Activated naive CD4-positive, alpha-beta T cell treated with anti-CD3 and anti-CD28 coated beads, Interleukin-2, amount 10 ng/mL, durations not matched to agents 7 days and 5 days (primary cell): ENCODE results near the gene OVCH2.
"Not testable (repeated sequence)": the region's sequence is repeated elsewhere in the genome, so short reads cannot be mapped to it uniquely, and the experiment has no call there.

Source experiments
- CTCF ChIA-PET: fragments of 350-600 bp; sonication (Branson Sonifier 250); formaldehyde crosslinking; loops from one replicate; lab custom pipeline; 2021; ENCODE audit warnings: antibody characterized with exemption; lab: Charles Lee
- DNase-seq: peaks from one replicate; pipeline ENCODE4 v3.0.0-alpha.2; 2020
- H3K27ac Mint-ChIP-seq: one replicate; pipeline ENCODE4 v1.8.0; 2021; ENCODE audit warnings: mild to moderate bottlenecking, moderate library complexity, mixed read lengths
- H3K27me3 Mint-ChIP-seq: one replicate; pipeline ENCODE4 v1.8.0; 2021; ENCODE audit warnings: mild to moderate bottlenecking, mixed read lengths
- H3K36me3 Mint-ChIP-seq: one replicate; pipeline ENCODE4 v1.8.0; 2021; ENCODE audit warnings: mixed read lengths
- H3K4me1 Mint-ChIP-seq: one replicate; pipeline ENCODE4 v1.8.0; 2021; ENCODE audit warnings: mixed read lengths
- H3K4me3 Mint-ChIP-seq: one replicate; pipeline ENCODE4 v1.8.0; 2021; ENCODE audit warnings: mild to moderate bottlenecking, moderate library complexity, mixed read lengths
- H3K9me3 Mint-ChIP-seq: one replicate; pipeline ENCODE4 v1.8.0; 2021; ENCODE audit warnings: mixed read lengths

OVCH2 gene

GRCh38 chr11:7706377-7706776, at the start of gene OVCH2:
TSS of gene OVCH2 (minus strand) at chr11:7706477. CDS start at chr11:7706394, 83 bp downstream.
- Mint-ChIP-seq H3K9me3 (no peaks in the 10 kb centered on the region), H3K4me3 (no peak within 1 kb of the TSS), H3K27ac (no peak within 1 kb of the TSS), H3K4me1 (no peaks in the 10 kb centered on the region), H3K36me3 (no peaks in the 10 kb centered on the region), H3K27me3 (peaks cover 5% of the 10 kb centered on the region)
- no peak for DNase-seq
- CTCF ChIA-PET, result no interaction called here

GRCh38 chr11:7749456-7749855, 43.2 kb upstream of the OVCH2 start:
- H3K27me3 Mint-ChIP-seq, result no peaks in the 10 kb centered on the region
- no peak overlapping the region for H3K27ac Mint-ChIP-seq
- no peaks in the 10 kb centered on the region for H3K4me1 Mint-ChIP-seq
- no peaks in the 10 kb centered on the region for H3K9me3 Mint-ChIP-seq
- CTCF ChIA-PET, result no interaction called here
- no peaks in the 10 kb centered on the region for H3K36me3 Mint-ChIP-seq
- no peak overlapping the region for H3K4me3 Mint-ChIP-seq
- DNase-seq, result no peak

- H3K9me3 Mint-ChIP-seq, H3K27ac Mint-ChIP-seq, CTCF ChIA-PET, H3K36me3 Mint-ChIP-seq, H3K4me1 Mint-ChIP-seq, DNase-seq, H3K27me3 Mint-ChIP-seq, H3K4me3 Mint-ChIP-seq: not testable (repeated sequence)
Measured at GRCh38 chr11:7734767-7735166, 28.5 kb upstream of the OVCH2 start.

- no peaks in the 10 kb centered on the region for H3K9me3 Mint-ChIP-seq
- no peak for DNase-seq
- H3K27me3 Mint-ChIP-seq, result no peaks in the 10 kb centered on the region
- H3K36me3 Mint-ChIP-seq, result no peaks in the 10 kb centered on the region
- CTCF ChIA-PET, result no interaction called here
- no peak overlapping the region for H3K27ac Mint-ChIP-seq
- no peaks in the 10 kb centered on the region for H3K4me1 Mint-ChIP-seq
- no peak overlapping the region for H3K4me3 Mint-ChIP-seq
Measured at GRCh38 chr11:7714786-7715185, 8.5 kb upstream of the OVCH2 start.

GRCh38 chr11:7703740-7704139, 2.5 kb downstream of the OVCH2 start:
- Mint-ChIP-seq H3K4me3 (no peak overlapping the region), H3K27me3 (peaks cover 8% of the 10 kb centered on the region), H3K9me3 (no peaks in the 10 kb centered on the region), H3K27ac (no peak overlapping the region), H3K4me1 (no peaks in the 10 kb centered on the region), H3K36me3 (no peaks in the 10 kb centered on the region)
- DNase-seq, result no peak
- CTCF ChIA-PET, result no interaction called here

- no peak for DNase-seq
- Mint-ChIP-seq H3K27ac (no peak overlapping the region), H3K27me3 (peaks cover 37% of the 10 kb centered on the region), H3K4me3 (no peak overlapping the region), H3K36me3 (no peaks in the 10 kb centered on the region), H3K4me1 (no peaks in the 10 kb centered on the region), H3K9me3 (no peaks in the 10 kb centered on the region)
- CTCF ChIA-PET, result no interaction called here
Measured at GRCh38 chr11:7696424-7696823, 9.9 kb downstream of the OVCH2 start.

GRCh38 chr11:7694235-7694634, 12.0 kb downstream of the OVCH2 start:
- Mint-ChIP-seq H3K27ac (no peak overlapping the region), H3K36me3 (no peaks in the 10 kb centered on the region), H3K9me3 (no peaks in the 10 kb centered on the region), H3K27me3 (peaks cover 36% of the 10 kb centered on the region), H3K4me3 (no peak overlapping the region), H3K4me1 (no peaks in the 10 kb centered on the region)
- CTCF ChIA-PET, result interaction anchor here (0.9 to 1.6 kb wide), 7 partner anchors 11 to 342 kb away, joined by 3 to 6 read pairs (median 4); no protein-coding TSS in a partner anchor
- DNase-seq, result no peak

GRCh38 chr11:7692426-7692825, 13.9 kb downstream of the OVCH2 start:
- CTCF ChIA-PET, result interaction anchor here (1.0 to 1.7 kb wide), 5 partner anchors 121 to 339 kb away, joined by 3 to 6 read pairs (median 4); no protein-coding TSS in a partner anchor
- no peaks in the 10 kb centered on the region for H3K4me1 Mint-ChIP-seq
- no peak overlapping the region for H3K27ac Mint-ChIP-seq
- no peaks in the 10 kb centered on the region for H3K36me3 Mint-ChIP-seq
- no peak for DNase-seq
- peaks cover 41% of the 10 kb centered on the region for H3K27me3 Mint-ChIP-seq
- no peaks in the 10 kb centered on the region for H3K9me3 Mint-ChIP-seq
- no peak overlapping the region for H3K4me3 Mint-ChIP-seq

GRCh38 chr11:7691759-7692350, 14.4 kb downstream of the OVCH2 start:
- CTCF ChIA-PET, result interaction anchor here (1.0 to 1.7 kb wide), 7 partner anchors 18 to 594 kb away, joined by 3 to 6 read pairs (median 4); partner anchors contain the start of gene CYB5R2

GRCh38 chr11:7690648-7691047, 15.6 kb downstream of the OVCH2 start:
- DNase-seq, result no peak
- no peaks in the 10 kb centered on the region for H3K36me3 Mint-ChIP-seq
- no peaks in the 10 kb centered on the region for H3K4me1 Mint-ChIP-seq
- no peak overlapping the region for H3K4me3 Mint-ChIP-seq
- no peaks in the 10 kb centered on the region for H3K9me3 Mint-ChIP-seq
- no peak overlapping the region for H3K27ac Mint-ChIP-seq
- CTCF ChIA-PET, result interaction anchor here (0.6 to 1.7 kb wide), 7 partner anchors 9 to 934 kb away, joined by 3 to 5 read pairs (median 3); partner anchors contain the start of gene CYB5R2
- peaks cover 44% of the 10 kb centered on the region for H3K27me3 Mint-ChIP-seq

More at GRCh38 chr11:7691759-7692350, 14.4 kb downstream of the OVCH2 start:
- no peaks in the 10 kb centered on the region for H3K4me1 Mint-ChIP-seq
- DNase-seq, result no peak
- H3K4me3 Mint-ChIP-seq, result no peak overlapping the region
- H3K36me3 Mint-ChIP-seq, result no peaks in the 10 kb centered on the region
- no peak overlapping the region for H3K27ac Mint-ChIP-seq
- H3K9me3 Mint-ChIP-seq, result no peaks in the 10 kb centered on the region
- H3K27me3 Mint-ChIP-seq, result peaks cover 41% of the 10 kb centered on the region

GRCh38 chr11:7689239-7689638, 17.0 kb downstream of the OVCH2 start:
- no peak for DNase-seq
- H3K27ac Mint-ChIP-seq, result no peak overlapping the region
- H3K36me3 Mint-ChIP-seq, result no peaks in the 10 kb centered on the region
- peaks cover 41% of the 10 kb centered on the region for H3K27me3 Mint-ChIP-seq
- no peak overlapping the region for H3K4me3 Mint-ChIP-seq
- CTCF ChIA-PET, result interaction anchor here (0.6 to 1.8 kb wide), 4 partner anchors 13 to 591 kb away, joined by 3 to 7 read pairs (median 4); no protein-coding TSS in a partner anchor
- no peaks in the 10 kb centered on the region for H3K4me1 Mint-ChIP-seq
- no peaks in the 10 kb centered on the region for H3K9me3 Mint-ChIP-seq

- H3K4me3 Mint-ChIP-seq, result no peak overlapping the region
- H3K4me1 Mint-ChIP-seq, result no peaks in the 10 kb centered on the region
- no peak overlapping the region for H3K27ac Mint-ChIP-seq
- peak; percentile 30 for DNase-seq
- H3K27me3 Mint-ChIP-seq, result peaks cover 32% of the 10 kb centered on the region
- no peaks in the 10 kb centered on the region for H3K9me3 Mint-ChIP-seq
- H3K36me3 Mint-ChIP-seq, result no peaks in the 10 kb centered on the region
- CTCF ChIA-PET, result interaction anchor here (0.9 to 1.8 kb wide), 8 partner anchors 10 to 588 kb away, joined by 3 to 7 read pairs (median 3); partner anchors contain the start of gene OLFML1
Measured at GRCh38 chr11:7688238-7688826, 17.9 kb downstream of the OVCH2 start.

- no peaks in the 10 kb centered on the region for H3K9me3 Mint-ChIP-seq
- CTCF ChIA-PET, result interaction anchor here (0.7 to 2.5 kb wide), 9 partner anchors 9 to 587 kb away, joined by 3 to 11 read pairs (median 3); partner anchors contain the start of genes OLFML1 and PPFIBP2
- peaks cover 27% of the 10 kb centered on the region for H3K27me3 Mint-ChIP-seq
- H3K4me1 Mint-ChIP-seq, result no peaks in the 10 kb centered on the region
- H3K4me3 Mint-ChIP-seq, result no peak overlapping the region
- H3K27ac Mint-ChIP-seq, result no peak overlapping the region
- DNase-seq, result no peak
- H3K36me3 Mint-ChIP-seq, result no peaks in the 10 kb centered on the region
Measured at GRCh38 chr11:7687386-7687785, 18.9 kb downstream of the OVCH2 start.

GRCh38 chr11:7686761-7687160, 19.5 kb downstream of the OVCH2 start:
- H3K36me3 Mint-ChIP-seq, result no peaks in the 10 kb centered on the region
- DNase-seq, result no peak
- peaks cover 25% of the 10 kb centered on the region for H3K27me3 Mint-ChIP-seq
- H3K4me1 Mint-ChIP-seq, result no peaks in the 10 kb centered on the region
- no peak overlapping the region for H3K4me3 Mint-ChIP-seq
- H3K9me3 Mint-ChIP-seq, result no peaks in the 10 kb centered on the region
- CTCF ChIA-PET, result interaction anchor here (0.7 to 2.5 kb wide), 7 partner anchors 20 to 589 kb away, joined by 3 to 11 read pairs (median 4); partner anchors contain the start of genes OLFML1 and PPFIBP2
- H3K27ac Mint-ChIP-seq, result no peak overlapping the region
